NCI-H1105 (cell line): ENCODE measurements around the gene UBE2S.

Source experiments
- DNase-seq: peaks from one replicate; lab custom pipeline; 2025; lab: John Stamatoyannopoulos, UW

Gene UBE2S

DNA sequence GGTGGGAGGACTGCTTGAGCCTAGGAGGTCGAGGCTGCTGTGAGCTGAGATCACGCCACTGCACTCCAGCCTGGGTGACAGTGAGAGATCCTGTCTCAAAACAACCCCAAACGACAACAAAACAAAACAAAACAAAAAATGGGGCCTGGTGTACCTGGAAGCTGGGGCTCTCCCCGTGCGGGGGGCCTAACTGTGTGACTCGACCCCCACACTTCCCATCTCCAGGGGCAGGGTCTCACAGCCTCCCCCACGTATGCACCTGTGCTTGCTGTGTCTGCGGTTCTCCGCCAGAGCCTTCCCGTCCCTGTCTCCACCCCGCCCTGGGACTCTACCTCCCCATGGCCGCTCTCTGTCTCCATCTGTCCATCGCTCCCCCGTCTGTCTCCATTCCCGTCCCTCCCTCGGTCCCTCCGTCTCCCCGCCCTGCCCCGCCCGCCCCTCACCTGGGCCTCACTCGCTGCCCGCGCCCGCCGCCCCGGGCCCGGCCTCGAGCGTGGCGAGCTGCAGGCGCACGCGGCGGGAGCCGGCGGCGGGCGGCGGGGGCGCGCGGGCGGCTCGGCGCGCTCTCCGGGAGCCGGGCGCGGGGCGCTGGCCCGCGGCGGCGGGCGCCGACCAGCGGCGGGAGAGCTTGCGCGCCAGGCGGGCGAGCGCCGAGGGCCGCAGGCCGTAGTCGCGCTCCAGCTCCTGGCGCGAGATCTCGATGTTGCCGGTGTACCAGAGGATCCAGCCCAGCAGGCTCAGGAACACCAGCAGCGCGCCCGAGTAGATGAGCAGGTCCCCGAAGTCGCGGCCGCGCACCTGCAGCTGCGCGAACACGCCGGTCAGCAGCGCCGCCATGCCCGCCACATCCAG lies 24.1 kb downstream of the UBE2S start:
- DNase-seq, result peak; percentile 65

GRCh38 chr19:55382522-55383054 lies 25.0 kb downstream of the UBE2S start:
- DNase-seq, result no peak

- DNase-seq, result no peak
Observed at GRCh38 chr19:55382013-55382412, 25.6 kb downstream of the UBE2S start.

DNA sequence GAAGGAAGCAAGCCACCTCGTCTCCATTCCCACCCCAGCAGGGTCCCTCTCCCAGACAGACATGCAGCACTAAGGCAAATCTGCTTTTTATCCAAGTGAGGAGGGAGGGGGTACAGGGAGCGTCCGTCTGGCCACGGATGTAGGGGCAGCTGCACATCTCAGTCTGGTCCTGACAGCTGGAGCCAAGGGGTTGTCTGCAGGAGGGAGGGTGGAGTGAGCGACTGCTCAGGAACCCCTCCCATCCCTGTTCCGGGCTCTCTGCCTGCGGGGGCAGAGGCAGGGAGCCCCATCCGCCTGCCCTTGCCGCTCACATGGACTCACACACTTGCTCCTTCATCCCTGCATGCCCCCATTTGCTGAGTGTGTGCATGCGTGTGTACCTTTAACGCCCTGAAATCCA lies 28.4 kb downstream of the UBE2S start:
- no peak for DNase-seq

DNA sequence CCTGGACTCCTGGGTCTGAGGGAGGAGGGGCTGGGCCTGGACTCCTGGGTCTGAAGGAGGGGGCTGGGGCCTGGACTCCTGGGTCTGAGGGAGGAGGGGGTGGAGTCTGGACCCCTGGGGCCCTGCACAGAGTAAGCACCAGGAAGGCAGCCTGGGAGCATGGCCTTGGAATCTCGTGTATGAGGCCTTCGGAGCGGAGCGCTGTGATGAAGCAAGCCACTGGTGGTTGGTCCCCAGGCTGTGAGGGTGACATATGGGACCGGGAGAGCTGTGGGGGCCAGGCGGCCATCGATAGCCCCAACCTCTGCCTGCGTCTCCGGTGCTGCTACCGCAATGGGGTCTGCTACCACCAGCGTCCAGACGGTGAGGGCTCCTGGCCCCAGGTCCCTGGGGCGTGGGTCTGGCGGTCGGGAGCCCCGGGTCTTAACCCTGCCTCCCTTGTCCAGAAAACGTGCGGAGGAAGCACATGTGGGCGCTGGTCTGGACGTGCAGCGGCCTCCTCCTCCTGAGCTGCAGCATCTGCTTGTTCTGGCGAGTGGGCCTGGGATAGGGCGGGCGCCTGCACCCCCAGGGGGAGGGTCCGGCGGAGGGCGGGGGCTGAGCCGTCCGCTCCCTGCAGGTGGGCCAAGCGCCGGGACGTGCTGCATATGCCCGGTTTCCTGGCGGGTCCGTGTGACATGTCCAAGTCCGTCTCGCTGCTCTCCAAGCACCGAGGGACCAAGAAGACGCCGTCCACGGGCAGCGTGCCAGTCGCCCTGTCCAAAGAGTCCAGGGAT lies 30.0 kb downstream of the UBE2S start:
- no peak for DNase-seq

- no peak for DNase-seq
Observed at GRCh38 chr19:55376241-55376933, 31.2 kb downstream of the UBE2S start, which contains the start of gene TMEM190. Gene TMEM190, plus strand, starts transcription at chr19:55376826. Its CDS starts 28 bp downstream, at chr19:55376854.

GRCh38 chr19:55373993-55374757 lies 33.4 kb downstream of the UBE2S start:
- no peak for DNase-seq

GRCh38 chr19:55373306-55373992 lies 34.1 kb downstream of the UBE2S start:
- DNase-seq, result no peak

DNA sequence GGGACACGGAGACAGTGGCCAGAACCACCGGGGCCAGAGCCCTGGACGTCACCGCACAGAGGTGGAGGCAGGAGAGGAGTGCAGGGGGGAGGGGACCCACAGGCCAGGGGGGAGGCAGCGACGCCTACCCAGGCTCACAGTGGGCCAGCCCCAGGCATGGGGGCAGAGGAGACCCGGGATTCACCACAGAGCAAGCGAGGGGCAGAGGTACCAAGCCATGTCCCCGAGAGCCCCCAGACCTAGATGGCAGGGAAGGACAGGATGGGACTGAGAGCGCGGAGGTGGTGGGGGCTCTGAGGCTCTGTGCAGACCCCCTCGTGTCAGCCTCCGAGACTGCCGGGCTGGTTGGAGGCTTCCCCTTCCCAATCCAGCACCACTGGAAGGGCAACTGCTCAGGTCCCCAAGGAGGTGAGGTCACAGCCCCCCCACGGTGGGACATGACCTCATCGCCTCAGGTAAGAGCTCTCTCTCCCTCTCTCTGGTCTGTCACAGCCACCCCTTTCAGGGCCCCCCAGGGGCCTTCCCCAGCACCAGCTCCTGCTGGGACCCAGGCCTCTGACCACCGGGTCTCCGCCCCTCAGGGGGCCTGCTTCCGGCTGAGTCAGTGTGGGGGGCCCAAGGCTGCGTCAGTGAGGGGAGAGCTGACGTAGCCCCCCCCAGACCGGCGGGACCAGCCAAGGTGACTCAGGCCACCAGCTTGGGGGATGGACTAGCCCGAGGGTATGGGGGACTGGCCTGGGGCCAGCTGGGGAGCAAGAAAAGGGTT lies 35.1 kb downstream of the UBE2S start:
- no peak for DNase-seq

DNA sequence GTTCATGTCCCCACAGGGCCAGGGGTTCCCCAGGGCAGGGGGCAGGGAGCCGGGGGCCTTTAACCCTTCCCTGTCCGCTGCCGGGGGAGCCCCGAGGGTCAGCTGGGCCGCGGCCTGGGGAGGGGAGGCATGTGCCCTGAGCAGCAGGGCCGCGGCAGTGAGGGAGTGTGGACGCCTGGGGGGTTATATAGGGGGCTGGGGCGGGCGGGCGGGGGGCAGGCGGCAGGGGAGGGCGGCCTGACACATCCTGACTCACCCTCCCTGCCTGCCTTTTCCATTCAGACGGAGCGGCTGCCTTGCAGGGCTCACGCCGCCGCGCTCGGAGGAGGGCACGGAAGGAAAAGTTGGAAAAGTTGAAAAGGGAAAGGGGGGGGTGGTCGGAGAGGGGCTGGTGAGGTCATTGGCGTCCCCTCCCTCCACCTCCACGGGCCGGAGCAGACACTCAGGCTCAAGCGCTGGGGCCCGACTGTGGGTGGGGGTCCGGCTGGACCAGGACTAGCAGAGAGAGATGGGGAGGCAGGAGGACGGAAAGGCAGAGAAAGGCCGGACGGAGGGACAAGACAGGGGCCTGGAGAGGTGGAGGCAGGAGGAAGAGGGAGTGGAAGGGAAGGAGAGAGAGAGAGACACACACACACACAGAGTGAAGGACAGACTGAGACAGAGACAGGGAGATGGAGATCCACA lies 37.1 kb downstream of the UBE2S start, which contains the start of gene IL11:
Gene IL11 (minus strand): TSS at position 159 of the 684 bp plus-strand sequence. CDS start 153 bp downstream, at position 6.
- DNase-seq, result no peak

DNA sequence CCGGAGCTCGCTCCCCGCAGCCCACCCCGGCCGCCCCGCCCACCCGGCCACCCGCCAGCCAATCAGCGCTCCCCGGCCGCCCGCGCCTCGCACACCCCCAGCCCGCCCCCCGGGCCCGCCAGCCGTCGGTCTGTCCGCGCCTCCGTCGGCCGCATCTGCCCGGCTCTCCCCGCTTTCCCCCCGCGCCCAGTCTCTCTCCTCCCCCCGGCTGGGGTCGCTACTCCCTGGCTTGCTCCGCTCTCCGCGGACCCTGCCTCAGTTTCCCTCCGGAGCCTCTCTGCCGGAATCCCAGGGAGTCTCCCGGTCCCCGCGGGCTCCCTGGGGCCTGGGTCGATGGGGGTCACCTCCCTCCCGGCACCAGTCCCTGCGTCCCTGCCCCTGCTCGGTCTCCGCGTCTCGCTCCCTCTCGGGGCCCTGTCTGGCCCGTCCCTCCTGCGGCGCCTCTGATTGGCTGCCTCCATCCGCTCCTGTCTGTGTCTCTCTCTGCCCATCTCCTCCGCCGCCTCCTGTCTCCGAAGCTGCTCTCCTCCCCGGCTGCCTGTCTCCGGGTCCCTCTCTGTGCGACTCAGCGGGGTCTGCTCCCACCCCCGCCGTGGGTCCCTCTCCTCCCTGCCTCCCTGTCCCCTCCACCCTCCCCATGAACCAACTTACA lies 37.8 kb downstream of the UBE2S start:
- DNase-seq, result peak; percentile 60

DNA sequence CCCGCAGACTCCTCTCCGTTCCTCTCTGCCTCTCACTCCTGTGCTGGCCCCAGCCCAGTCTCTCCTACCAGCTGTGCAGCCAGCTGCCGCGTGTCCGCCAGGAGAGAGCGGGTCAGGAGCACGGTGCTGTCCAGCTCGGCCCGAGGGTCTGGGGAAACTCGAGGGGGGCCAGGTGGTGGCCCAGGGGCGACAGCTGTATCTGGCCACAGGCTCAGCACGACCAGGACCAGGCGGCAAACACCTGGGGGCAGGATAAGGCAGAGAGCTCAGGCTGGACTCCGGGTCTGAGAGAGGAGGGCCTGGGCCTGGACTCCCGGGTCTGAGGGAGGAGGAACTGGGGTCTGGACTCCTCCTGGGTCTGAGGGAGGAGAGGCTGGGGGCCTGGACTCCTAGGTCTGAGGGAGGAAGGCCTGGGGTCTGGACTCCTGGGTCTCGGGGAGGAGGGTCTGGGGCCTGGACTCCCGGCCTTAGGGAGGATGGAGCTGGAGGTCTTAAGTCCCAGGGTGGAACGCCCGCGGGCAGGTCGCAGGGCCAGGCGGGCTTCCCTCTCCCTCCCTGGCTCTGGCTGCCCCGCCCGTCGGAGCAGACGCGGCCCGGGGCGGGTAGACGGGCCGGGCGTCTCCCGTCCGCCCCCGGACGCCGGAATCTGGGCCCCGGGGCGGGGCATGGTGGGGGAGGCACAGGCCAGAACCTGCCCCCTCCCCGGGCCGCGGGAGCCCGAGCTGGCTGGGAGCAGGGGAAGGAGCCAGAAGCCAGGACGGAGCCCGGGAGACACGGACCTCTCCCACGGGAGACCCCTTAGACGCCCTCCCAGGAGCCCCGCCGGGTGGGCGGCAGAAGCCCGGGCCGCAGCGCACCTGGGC lies 38.7 kb downstream of the UBE2S start:
- DNase-seq, result no peak

- no peak for DNase-seq
Observed at GRCh38 chr19:55368106-55368505, 39.5 kb downstream of the UBE2S start.

GRCh38 chr19:55366790-55367189 lies 40.8 kb downstream of the UBE2S start:
- DNase-seq, result no peak

- DNase-seq, result no peak
Observed at GRCh38 chr19:55365964-55366363, 41.6 kb downstream of the UBE2S start.

DNA sequence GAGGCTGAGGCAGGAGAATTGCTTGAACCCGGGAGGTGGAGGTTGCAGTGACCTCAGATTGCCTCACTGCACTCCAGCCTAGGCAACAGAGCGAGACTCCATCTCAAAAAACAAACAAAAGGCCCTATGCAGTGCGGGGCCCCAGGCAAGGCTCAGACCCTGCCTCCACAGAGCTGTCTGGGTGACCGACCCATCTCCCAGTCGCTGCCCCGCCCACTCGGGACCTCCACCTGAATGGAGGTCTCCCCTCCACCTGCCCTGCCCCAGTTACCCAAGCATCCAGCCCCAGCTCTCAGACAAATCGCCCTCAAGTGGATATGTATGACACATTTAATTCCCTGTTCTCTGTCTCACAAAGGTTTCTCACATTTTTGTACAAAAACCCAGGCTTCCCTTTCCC lies 42.3 kb downstream of the UBE2S start:
- DNase-seq, result no peak

- DNase-seq, result no peak
Observed at GRCh38 chr19:55362990-55363716, 44.4 kb downstream of the UBE2S start, which contains the start of gene GARIN5B. Gene GARIN5B, minus strand, starts transcription at chr19:55363260. Its CDS starts 194 bp downstream, at chr19:55363066.
